OCI-M2 (cell line): Measurements from ENCODE around the gene LRCH1.

Experiments
- DNase-seq: peaks from one replicate; lab custom pipeline; 2025; ENCODE audit not compliant: unreplicated experiment; lab: John Stamatoyannopoulos, UW

Gene LRCH1

DNA sequence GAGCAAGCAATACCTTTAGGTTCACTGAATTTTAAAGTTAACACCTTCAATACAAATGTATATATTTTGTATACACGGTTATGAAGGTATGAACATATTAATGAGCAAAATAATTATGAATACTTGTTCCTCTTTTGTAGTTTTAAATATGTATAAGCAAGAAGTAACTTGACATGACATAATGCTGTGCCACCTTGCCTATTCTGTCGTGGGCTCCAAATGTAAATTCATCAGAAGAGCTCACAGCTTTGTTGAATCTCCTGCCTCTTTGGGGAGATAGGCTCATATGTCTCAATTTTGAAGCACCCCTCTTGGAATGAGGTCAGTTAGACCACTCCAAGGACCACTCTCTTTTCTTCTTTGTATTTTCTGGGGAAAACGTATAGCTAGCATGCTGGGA is 59.3 kb downstream of the LRCH1 start:
- DNase-seq: no peak

DNA sequence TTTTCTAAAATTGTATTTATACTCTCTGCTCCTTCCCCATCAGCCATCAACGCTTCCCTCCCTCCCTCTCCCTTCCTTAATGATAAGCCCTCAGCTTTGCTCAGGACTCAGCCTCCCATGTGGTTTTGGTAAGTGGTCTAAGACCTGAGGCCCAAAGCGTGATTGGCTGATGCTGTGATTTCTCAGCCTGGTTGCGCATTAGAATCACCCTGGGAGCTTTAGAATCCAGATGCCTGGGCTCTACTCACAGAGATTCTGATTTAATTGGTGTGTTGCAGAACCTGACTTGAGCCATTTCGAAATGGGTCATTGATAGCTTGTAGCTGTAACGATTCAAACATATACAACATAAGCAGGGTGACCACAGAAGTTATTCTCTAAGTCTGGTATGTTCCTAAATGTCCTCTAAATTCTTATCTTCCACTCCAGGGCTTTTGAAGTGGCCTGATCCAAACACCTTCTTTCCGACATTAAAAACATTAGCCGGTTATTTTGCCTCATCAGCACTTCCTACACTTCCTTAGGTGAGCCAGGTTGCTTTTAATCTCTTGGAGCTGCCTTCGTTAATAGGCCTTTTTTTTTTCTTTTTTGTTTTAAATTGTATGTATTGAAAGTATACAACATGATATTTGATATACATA is 60.6 kb downstream of the LRCH1 start:
- no peak for DNase-seq

DNA sequence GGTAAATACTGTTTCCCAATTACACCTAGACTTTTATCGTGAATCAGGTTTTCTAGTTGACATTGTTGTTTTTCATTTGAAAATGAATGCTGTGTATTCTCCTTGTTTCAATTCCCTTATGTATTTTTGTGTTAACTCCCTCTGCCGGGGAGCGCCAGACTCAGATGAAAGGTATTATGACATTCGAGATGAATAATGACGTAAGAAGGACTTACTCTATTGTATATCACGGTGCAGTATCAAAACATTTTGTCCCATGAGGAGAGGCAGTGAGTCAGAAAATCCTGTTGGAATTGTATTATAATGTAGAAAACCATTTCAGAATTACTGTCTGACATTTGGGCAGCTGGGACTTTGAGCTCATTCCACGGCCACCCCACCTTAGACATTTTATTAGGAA is 61.6 kb downstream of the LRCH1 start:
- DNase-seq: no peak

DNA sequence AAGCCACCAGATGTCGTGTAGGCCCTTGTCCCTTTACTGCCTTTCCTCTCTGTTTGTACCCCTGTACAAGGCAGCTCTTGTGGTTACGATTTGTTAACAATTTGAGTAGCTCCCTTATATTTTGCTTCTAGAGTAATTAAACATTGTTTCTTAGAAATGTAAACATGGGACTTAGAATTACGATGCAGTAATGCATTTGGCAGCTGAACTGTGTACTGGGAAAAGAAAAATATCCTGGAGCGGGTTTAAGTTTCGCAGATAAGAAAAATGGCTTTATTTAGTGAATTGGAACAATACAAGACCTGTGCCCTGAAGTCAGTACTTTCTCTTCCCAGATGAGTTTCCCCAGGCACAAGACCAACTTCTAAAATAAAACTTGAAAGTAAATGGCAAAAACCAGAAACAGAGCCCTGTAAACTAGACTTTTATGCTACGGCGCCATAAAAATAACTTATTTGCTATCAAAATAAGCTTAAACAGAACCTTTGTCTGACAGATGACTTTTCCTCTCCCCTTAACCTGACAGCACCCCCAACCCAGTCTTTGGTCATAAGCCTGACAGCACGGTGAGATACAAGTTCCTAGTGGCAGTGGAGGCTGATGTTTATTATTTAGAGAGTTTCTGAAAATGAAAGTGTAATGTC is 63.0 kb downstream of the LRCH1 start:
- DNase-seq: no peak

DNA sequence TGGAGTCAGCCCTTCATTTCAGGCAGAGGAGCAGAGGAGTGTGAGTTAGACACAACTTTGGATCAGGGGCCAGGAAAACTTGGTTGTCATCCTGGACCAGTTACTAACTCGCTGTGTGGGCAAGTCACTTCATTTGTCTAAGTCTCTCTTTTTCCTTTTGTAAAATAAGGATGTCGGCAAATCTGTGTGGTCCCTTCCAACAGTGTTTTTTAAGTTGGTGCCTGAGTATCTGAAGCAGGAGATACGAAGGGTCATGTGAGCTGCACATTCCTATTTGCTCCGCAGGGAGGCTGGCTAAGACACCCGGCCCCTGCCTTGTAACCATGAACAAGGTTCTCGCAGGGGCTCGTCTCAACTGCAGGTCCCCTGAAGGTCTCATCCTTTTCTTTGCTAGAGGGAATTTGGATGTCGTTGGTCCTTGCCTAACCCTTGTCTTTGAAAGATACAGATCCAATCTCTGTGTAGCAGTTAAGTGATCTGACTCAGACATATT is 64.3 kb downstream of the LRCH1 start:
- no peak for DNase-seq

DNA sequence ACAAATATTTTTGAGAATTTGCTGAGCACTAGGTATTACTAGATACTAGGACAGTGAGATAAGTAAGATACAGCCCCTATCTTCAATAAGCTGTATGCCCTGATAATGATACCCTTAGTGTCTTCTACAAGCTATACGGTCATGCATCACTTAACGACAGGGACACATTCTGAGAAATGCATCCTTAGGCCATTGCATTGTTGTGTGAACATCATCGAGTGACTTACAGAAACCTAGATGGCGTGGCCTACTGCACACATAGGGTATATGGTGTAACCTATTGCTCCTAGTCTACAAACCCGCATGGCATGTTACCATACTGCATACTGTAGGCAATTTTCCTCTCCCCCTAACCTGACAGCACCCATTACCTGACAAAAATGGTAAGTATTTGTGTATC is 64.9 kb downstream of the LRCH1 start:
- DNase-seq: no peak

DNA sequence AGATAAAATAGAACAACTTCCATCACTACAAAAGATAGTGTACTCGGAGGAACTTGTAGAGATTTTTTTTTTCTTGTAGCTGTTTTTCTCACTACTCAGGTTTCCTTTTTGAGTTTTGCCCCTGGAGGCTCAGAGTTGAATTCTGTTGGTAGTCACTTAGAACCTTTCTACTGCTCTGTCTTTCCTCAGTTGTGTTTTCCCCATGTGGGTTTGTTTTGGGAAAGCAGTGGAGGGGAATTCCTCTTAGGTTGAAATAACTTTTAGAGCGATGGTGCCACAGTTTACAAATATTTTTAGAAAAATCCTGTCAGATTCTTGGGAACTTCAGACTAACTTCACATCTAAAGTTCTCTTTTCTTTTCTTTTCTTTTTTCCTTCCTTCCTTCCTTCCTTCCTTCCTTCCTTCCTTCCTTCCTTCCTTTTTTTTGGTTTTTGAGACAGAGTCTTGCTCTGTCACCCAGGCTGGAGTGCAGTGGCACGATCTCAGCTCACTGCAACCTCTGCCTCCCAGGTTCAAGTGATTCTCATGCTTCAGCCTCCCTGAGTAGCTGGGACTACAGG is 65.8 kb downstream of the LRCH1 start:
- no peak for DNase-seq

DNA sequence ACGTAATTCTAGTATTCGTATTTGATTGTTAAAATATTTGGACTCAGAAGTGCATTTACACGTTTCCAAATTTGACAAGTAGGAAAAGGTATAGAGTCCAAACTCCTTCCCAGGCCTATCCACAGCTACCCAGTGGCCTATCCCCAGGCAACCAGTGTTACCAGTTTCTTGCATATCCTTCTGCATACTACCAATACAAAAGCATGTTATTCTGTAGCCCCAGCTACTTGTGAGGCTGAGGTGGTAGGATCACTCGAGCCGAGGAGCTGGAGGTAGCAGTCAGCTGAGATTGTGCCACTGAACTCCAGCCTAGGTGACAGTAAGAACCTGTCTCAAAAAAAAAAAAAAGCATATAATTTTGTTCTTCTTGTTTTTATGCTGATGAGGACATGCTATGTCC is 67.1 kb downstream of the LRCH1 start:
- no peak for DNase-seq

DNA sequence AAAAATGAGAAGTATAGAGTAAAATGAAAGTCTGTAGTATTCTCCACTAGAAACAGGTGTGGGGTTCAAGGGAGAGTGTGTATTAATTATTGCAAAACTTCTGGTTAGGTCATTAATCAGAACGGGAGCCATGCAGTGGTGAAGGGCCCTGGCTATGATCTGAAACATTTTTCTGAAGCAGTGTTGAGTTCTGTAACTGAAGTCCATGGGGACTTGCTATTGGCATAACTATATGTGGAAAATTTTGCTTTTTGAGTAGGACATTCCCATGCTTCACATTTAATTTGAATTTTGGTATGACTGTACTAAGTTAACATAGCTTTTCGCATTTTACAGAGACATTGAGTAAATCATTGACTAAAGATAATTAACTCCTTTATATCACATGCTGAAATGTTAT is 67.5 kb downstream of the LRCH1 start:
- DNase-seq: no peak

DNA sequence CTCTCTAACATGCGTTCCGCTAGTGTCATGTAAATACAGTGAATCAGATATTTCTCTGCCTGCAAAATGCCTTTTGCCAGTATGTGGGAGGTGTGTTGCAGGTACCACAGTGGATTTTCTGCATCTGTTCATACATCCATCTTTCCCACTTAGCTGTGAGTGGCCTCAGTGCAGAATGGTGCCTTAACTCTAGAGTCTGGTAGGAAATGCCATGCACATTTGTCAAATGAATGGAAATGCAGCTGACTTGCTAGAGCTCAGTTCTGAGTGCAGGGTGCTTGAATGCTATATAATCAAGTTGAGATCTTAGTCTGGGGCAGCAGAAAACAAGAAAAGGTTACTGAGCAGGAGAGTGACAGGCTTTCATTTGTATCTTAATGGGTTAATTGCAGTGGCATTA is 68.2 kb downstream of the LRCH1 start:
- DNase-seq: no peak

DNA sequence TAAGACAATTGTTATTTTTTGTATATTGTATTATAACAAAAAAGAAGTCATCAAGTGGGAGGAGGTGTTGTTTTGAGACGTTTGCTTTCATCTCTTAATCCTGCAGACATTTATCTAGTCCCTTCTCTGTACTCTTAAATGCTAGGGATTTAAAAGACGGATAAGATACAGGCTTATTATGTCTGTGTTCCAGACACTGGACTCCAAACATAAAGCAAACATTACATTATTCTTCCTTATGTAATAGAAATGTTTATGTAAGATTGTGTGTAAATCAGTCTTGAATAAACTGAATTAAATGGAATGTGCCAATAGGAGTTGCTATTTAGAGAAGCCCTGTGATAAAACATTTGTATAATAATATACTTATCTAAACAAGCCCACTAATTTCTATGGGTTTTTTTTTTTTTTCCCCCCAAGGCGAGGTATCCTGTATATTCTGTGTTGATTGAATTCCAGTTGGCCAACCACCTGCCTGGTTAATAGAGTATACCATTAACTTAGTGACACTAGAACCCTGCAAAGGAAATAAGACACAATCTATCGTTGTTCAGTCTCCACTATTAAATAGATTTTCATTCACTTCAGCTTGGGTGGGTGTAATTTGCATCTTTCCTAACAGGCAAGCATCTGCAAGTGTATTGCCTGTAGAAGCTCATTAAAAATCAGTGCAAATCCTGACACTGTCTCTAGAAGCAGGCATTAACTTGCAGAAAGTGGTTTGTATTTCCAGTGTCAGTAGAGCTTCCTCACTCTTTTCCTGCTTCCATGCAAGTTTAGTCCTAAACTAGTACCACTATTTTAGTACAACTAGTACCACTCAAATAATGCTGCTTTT is 69.0 kb downstream of the LRCH1 start:
- DNase-seq: no peak

DNA sequence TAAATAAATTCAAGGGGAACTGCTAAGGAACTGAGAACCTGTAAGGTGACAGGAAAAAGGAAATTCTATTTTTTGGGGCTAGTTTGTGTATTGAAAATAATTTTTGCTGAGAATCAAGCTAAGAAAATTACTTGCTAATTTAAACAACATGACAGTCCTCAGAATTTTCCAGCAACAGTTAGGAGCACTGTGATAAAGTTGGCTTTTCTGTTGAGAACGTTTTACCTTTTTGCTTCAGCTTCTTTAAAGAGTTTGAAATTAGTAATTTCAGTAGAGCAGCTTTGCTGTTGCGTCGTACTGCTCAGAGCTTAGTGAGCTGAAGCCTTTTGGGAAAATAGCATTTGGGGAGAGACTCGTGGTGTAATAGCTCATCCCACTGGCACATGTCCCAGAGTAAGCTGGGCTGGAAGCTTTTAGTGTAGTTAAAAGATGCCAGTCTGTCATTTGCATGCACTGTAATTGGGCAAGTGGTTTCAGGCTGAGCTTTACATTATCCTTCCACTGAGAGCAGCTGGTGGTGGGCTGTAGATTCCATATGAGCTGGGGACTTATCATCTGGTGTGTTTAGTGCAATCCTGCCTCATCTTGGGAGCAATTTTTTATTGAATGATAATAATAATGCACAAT is 69.8 kb downstream of the LRCH1 start:
- DNase-seq: no peak

DNA sequence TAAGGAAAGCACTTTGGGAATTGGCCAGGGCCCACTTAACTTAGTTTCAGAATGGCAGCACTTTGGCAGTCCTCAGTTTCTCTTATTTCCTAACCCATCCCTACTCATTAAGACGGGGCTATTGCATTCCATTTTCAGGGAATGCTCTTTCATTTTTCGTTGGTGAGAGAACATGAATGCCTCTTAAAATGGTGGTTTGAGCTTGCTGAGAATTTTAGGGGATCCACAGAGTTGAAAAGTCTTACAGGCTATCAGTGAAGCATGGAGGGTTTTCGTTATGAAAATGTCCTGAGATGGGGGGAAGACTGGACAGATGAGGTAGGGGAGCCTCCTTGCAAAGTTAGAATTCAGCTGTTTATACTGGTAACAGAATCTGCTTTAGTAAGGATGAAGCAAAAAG is 71.4 kb downstream of the LRCH1 start:
- DNase-seq: no peak

DNA sequence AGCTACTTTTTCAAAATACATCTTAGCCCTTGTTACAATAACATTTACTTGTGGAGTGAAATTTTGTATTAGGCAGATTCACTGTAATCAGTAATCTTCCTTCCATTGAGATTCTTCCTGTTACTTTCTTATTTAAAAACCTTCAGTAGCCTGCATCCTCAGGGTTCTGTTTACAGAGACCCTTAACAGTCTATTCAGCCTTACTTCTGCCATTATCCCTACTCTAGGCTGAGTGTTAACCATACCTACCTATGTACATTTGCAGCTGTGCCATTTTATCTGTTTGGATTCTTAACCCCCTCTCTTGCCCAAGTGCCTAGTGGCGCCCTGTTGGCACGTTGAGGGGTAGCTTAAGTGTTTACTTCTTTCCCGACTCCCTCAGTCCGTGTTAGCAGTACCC is 71.9 kb downstream of the LRCH1 start:
- no peak for DNase-seq

DNA sequence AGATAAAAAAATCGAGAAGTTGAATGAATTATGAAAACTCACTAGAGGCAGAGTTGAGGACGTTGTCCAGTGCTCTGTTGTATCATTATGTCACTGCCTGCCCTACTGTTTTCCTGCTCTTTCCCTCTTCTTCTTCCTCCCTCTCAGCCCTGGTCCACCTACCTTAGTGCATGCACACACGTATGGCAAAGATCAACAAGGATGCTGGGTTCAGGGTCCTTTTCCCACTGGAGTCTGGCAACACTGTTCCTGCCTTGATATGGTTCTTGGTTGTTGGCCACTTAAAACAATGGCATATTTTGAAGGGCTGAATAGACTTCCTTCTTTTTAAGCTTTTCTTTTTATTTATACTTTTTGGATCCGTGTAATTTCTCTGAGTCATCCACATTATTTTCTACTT is 74.5 kb downstream of the LRCH1 start:
- no peak for DNase-seq

DNA sequence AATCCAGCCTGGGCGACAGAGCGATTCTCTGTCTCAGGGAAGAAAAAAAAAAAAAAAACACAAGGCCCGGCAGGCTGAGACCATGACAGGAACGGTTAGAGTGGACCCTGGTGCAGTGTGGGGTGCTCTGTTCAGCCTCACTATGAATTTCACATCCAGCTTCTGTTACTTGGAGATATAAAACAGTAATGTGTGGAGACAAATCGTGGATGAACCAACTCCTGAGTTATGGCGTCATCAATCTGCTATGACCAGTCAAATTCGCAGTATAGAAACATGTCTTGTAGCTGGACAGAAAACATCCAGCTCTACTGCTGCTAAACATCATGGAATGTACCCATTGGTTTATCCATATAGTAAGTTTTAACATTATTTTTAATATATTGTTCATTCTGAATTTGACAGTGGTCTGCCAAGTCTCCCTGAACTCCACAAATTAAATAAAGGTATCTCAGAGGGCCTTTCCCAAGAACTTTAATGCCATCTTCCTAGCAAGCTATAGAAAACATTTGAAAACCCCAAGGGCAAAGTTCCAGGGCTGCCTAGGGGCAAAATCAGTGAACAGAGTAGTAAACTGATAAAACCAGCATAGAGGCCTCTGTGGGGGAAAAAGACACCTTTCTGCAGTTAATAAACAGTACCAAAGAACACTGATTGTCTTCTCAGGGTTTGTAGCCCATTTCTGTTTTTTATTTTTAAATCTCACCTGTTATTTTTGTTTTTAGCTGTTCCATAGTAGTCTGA is 75.8 kb downstream of the LRCH1 start:
- DNase-seq: no peak

DNA sequence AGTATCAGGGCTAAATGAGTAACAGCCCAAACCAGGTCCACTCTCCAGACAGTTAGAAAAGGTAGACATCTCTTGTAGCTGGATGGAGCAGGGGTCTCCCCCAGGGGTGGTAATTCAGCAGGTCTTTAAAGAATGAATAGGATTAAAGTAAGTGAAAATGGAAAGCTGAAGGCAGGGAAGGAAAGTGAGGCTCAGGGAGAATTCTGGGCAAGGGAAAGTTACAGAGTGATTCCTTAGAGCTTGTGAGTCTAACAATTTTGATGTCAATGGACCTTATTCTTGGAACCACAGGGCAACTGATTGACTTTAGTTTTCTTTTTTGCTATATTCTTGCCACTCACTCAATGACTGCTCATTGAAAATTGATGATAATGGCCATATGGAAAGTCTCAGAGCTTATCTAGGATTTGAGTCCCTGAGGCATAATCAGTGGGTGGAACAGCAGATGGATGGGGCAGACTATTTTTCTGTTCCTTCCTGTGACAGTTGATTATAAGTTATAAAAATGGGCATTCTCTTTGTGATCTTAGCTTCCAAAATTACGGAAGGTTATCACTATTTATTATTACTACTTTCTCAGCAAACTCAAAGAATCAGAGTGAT is 76.9 kb downstream of the LRCH1 start:
- DNase-seq: no peak

DNA sequence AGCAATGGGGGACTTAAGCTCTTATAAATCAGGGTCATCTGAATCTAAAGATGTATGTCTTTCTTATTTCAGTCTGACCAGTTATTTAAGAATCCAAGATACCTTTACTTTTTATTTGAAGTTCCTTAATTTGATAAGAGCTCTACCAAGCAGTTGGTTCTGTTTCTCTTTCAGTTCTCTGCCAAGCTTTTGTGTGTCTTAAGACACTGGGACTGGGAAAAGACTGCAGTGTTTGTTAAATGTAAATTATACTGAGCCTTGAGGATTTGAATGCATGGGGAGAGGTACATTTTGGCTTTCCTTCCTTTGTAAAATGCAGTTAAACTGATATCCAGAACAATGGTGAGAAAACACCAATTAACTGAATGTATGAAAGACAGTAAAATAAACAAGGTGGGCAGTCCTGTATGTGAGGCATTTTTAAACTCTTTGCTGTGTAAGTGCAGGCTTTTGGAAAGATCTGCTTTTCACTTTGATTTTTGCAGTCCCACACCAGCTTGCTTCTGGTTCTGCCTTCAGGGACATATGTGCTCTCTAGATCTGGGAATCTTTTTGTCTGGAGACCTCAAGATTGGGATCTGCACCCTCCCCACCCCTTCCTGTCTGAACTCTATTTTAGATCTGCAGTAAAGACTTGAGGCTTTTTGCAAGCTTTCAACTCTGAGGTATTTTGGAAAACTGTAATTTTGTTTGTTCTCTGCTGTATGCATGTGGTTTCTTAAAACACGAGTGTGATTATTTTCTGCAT is 77.6 kb downstream of the LRCH1 start:
- DNase-seq: no peak

DNA sequence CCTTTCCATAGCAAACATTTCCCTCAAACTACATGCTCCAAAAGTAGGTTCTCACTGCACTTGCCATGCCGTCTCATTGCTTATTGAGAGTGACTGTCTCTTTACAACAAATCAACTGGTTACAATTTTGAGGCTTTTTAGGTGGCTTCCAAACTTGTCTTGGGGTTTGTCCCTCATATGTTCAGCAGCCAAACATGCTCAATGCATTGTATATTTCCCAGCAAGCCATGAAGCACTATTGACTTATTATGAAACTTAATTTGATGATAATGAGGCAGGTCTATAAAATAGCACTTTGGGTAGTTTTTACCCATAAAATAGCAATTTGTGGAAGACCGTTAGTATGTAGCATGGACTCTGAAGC is 78.2 kb downstream of the LRCH1 start:
- DNase-seq: no peak

DNA sequence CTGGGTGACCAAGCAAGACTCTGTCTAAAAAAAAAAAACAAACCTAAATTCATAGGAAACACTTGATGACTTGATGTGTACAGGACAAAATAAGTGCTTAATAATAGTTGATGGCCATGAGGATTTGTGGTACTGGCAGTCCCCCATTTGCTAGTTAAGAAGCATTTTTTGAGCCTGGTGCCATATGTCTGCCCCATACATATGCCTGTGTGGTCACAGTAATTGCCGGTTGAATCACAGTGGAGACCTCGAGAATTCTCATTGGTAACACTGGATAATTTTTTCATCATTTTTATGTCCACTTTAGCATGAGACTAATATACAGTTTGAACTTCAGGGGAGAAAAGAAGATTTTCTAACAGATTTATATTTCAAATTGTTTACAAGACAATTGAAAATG is 79.2 kb downstream of the LRCH1 start:
- no peak for DNase-seq
